GM19455 (cell line): Measurements from ENCODE around the gene STAP1.
"Not testable (repeated sequence)": the region's sequence is repeated elsewhere in the genome, so short reads cannot be mapped to it uniquely, and the experiment has no call there.

ENCODE experiments used
- ATAC-seq: cut with Tn5 transposase; IDR thresholded peaks from one replicate; pipeline ENCODE4 v1.9.1; 2021; ENCODE audit not compliant: unreplicated experiment

Gene STAP1, protein sequence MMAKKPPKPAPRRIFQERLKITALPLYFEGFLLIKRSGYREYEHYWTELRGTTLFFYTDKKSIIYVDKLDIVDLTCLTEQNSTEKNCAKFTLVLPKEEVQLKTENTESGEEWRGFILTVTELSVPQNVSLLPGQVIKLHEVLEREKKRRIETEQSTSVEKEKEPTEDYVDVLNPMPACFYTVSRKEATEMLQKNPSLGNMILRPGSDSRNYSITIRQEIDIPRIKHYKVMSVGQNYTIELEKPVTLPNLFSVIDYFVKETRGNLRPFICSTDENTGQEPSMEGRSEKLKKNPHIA

DNA sequence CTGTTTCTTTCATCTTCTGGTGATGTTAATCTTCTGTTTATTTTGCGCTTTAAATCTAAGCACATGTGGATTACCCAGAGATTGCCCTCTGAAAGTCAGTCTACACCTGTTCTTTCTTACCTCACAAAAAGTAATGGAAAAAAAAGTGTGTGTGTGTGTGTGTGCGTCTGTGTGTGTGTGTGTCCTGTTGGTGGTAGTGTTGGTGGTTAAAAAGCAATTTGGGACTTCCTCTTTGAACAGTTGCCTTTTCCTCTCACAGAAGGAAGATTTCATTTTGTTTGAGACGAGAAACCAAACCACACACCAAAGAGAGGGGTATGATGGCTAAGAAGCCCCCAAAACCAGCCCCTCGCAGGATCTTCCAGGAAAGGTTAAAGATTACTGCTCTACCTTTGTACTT lies at the start of gene STAP1:
Gene STAP1 (plus strand): TSS at position 235 of the 400 bp plus-strand sequence. CDS start 83 bp downstream, at position 318.
- ATAC-seq, result peak; percentile 65

GRCh38 chr4:67512501-67512900 lies 46.0 kb upstream of the STAP1 start:
- no peak for ATAC-seq

- ATAC-seq, result no peak
Observed at GRCh38 chr4:67520141-67520540, 38.4 kb upstream of the STAP1 start.

DNA sequence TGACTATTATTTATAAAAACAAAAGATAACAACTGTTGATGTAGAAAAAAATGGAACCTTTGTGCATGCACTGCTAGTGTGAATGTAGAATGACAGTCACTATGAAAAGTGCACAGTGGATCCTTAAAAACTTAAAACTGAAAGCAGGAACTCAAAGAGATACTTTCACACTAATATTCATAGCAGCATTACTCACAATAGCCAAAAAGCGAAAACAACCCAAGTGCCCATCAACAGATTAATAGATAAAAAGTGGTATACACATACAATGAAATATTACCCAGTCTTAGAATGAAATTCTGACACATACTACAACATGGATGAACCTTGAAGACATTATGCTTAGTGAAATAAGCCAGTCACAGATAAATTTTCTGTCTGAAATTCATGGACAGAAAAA lies 37.0 kb upstream of the STAP1 start:
- peak; percentile 80 for ATAC-seq

DNA sequence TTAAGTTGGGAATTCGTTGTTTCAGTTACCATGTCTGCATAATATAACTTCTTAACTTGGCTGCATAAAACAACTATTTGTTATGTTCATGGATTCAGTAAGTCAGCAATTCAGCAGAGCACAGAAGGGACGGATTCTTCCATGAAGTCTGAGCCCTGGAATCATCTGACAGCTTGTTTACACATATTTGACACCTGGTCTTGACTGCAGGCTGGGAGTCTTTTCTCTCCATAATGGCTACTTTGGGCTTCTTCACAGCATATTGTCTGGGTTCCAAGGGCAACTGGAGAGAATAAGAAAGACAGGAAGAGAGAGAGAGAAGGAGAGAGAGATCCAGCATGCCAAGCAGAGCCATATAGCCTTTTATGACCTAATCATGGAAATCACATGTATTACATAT lies 36.3 kb upstream of the STAP1 start:
- no peak for ATAC-seq

GRCh38 chr4:67522851-67523671 lies 35.5 kb upstream of the STAP1 start:
- ATAC-seq, result no peak

GRCh38 chr4:67524140-67524539 lies 34.4 kb upstream of the STAP1 start:
- ATAC-seq, result not testable (repeated sequence)

DNA sequence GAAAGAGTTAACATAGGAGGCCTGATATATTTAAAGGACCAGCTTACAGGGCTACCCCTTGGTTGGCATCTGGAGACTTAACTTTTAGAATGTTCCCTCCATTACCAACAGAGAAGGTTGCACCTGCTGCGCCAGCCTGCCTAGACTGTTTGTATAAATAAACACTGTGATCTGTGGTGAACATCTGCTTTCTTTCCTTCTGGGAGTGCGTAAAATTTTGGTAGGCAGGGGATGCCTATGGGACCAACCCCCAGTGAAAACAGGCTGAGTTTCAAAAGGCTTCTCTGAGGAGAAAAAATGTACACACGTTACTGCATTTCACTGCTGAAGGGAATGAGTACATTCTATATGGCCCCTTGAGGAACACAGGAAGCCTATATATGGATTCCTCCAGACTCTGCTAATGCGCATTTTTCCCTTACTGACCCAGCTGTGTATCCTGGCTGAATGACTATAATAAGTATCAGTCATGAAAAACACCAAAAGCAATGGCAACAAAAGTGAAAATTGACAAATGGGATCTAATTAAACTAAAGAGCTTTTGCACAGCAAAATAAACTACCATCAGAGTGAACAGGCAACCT lies 27.1 kb upstream of the STAP1 start:
- ATAC-seq, result no peak

DNA sequence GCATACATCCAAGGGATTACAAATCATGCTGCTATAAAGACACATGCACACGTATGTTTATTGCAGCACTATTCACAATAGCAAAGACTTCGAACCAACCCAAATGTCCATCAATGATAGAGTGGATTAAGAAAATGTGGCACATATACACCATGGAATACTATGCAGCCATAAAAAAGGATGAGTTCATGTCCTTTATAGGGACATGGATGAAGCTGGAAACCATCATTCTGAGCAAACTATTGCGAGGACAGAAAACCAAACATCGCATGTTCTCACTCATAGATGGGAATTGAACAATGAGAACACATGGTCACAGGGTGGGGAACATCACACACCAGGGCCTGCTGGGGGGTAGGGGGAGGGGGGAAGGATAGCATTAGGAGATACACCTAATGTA lies 26.1 kb upstream of the STAP1 start:
- not testable (repeated sequence) for ATAC-seq

DNA sequence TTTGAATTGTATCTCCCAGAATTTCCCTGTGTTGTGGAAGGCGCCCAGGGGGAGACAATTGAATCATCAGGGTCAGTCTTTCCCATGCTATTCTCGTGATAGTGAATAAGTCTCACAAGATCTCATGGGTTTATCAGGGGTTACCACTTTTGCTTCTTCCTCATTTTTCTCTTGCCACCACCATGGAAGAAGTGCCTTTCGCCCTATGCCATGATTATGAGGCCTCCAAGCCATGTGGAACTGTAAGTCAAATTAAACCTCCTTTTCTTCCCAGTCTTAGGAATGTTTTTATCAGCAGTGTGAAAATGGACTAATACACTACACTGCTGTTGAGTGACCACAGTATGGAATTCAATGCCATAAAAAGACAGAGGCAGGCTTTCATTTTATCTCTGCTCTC lies 25.4 kb upstream of the STAP1 start:
- no peak for ATAC-seq

- ATAC-seq, result no peak
Observed at GRCh38 chr4:67535280-67535840, 23.2 kb upstream of the STAP1 start.

- ATAC-seq, result no peak
Observed at GRCh38 chr4:67539830-67540229, 18.7 kb upstream of the STAP1 start.

DNA sequence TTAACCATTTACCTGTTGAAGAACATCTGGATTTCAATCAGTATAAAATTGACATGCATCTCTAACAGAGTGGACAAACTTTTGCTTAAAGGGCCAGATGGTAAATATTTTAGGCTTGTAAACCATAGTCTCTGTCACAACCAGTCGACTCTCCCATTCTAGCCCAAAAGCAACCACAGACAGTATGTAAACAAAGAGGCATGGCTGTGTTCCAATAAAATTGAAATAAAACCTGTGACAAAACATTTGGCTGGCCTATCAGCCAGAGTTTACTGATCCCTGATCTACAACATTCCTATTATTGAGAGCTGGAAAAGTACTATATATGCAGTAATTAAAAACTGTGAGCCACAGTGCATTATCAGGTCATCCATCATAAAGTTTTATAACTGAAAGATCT lies 16.5 kb upstream of the STAP1 start:
- ATAC-seq, result no peak

DNA sequence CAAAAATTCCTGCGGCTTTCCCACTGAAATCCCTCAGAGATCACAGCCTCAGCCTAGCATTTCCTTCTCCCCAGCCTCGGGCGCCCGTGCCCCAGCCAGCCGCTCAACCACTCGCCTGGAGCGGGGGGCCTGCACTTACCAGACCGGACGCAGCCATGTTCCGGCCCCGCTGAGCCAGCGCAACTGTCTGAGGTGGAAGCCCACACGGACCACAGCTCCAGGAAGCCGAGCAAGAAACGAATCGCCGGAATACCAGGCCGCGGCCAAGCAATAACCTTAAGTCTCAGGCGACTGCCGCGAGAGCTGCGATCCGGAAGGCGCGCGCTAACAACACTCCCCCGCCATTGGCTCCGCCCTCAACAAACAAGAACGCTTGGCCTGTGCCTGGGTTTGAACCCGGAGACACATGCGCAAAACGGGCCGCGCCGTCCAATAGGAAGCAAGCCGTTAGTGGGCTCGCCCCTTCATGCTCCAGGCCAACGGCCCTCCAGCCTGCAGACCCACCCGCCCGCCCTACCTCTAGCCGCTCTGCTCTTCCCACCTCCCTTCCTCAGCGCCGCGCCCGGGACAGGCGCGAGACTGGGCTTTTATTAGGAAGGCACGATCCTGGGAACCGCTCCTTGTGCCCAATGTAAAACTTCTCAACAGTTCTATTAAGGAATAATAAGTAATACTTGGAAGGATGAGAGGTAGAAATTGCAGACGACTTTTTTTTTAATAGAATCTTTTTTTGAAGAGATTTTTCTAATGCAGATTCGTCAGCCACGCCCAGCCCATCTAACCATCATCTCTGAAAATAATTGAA lies 13.1 kb upstream of the STAP1 start, which contains the start of gene CENPC:
Gene CENPC (minus strand): TSS at position 305 of the 805 bp plus-strand sequence. CDS start 148 bp downstream, at position 157.
- ATAC-seq, result peak; percentile 96

DNA sequence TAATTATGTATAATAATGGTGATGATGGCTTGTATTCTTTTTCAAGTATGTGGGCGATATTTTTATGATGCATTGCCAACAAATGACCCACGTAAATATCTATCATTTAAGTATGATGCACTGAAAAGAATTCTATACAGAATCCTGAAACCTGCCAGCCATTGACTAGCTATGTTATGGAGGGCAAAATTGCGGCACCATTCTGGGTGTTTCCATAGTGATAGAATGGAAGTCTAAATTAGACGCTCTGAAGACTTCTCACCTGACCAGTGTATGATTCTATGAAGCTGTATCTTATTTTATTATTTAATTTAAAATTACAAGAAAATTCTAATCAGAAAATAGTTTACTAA lies 12.5 kb upstream of the STAP1 start:
- no peak for ATAC-seq

- ATAC-seq, result no peak
Observed at GRCh38 chr4:67546971-67547370, 11.6 kb upstream of the STAP1 start.

DNA sequence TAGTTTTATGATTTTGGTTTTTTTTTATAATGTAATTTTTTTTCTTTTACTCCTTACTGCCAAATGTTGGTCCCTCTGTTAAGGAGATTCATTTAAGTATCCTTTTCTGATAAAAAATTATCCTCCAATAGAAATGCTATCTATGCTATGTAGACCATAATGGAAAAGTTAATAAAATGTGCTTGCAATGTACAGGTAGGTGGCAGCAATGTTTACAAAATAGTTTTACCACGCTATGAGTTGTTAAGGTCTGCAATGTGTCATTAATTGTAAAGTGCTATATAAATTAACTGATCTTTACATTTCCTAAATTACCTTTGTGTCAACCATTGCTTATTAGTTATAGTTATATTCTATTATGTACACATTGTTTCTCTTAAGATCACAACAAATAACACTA lies 9.4 kb upstream of the STAP1 start:
- peak; percentile 25 for ATAC-seq

- ATAC-seq, result peak; percentile 38
Observed at GRCh38 chr4:67550451-67550850, 8.1 kb upstream of the STAP1 start.

DNA sequence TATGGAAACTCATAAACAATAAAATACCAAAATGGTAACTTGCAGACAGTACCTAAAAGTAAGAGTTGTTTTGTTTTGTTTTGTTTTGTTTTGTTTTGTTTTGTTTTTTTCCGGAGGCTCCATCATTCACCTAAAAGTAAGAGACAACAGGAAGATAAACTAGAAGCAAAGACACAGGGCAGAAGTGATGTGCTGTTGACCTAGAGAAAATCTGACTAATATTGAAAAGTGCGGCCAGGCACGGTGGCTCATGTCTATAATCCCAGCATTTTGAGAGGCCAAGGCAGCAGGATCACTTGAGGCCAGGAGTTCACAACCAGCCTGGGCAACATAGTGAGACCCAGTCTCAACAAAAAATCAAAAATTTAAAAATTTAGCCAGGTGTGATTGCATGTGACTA lies 7.7 kb upstream of the STAP1 start:
- peak; percentile 44 for ATAC-seq

GRCh38 chr4:67552146-67552792 lies 6.3 kb upstream of the STAP1 start:
- ATAC-seq, result not testable (repeated sequence)
